Measurements from ENCODE around the gene PRDX5. TPM values are rescaled to one million over a fixed set of nuclear protein-coding genes. Genes with fewer than 3 reads are reported as not detected.

PRDX5 gene
- total and polyA plus RNA-seq, 9 of the 15 experiments (the other 6 are each of a cell fraction or from before 2014, with no cell fraction given): 40.8 to 327 (median 204) TPM

- Histone ChIP-seq H2AFZ (ENCODE audit: low read depth, low read length) (no peak within 1 kb of the TSS), H3K79me2 (ENCODE audit: control insufficient read depth, insufficient read depth, low read length) (no peaks in the 10 kb centered on the region), H3K27ac (ENCODE audit: extremely low read depth, low read depth, low read length) (no peak within 1 kb of the TSS), H3K9ac (ENCODE audit: insufficient read depth in 1 of 2, low read depth in 2 of 2, low read length in 2 of 2) (peak within 1 kb of the TSS in 1 of 2 experiments; percentile 29; a peak in 1 of 4 replicates), H3K4me2 (ENCODE audit: insufficient read depth, low read length) (no peak within 1 kb of the TSS), H3K36me3 (ENCODE audit: control insufficient read depth, insufficient read depth, low read length) (no peaks in the 10 kb centered on the region), H3K9me1 (ENCODE audit: control insufficient read depth, insufficient read depth, low read length) (no peaks in the 10 kb centered on the region), H3K4me3 (no peak within 1 kb of the TSS), H3K27me3 (ENCODE audit: control insufficient read depth in 2 of 2, insufficient read depth in 2 of 2, low read length in 2 of 2) (peaks cover 27 to 44% of the 10 kb centered on the region in 2 experiments; a peak in 4 of 5 replicates), H4K20me1 (replicated peaks; ENCODE audit: control insufficient read depth, insufficient read depth, low read length) (no peaks in the 10 kb centered on the region), H3K4me1 (replicated peaks in 1 of 2; ENCODE audit: control insufficient read depth in 2 of 2, insufficient read depth in 2 of 2, low read length in 2 of 2) (peaks cover under 1 to 43% of the 10 kb centered on the region in 2 experiments; a peak in 3 of 5 replicates), H3K9me3 (replicated peaks; ENCODE audit: control insufficient read depth, insufficient read depth, low read depth, low read length) (no peaks in the 10 kb centered on the region)
- TF ChIP-seq RBM15 (IDR thresholded peaks at IDR 0.05; ENCODE audit: insufficient read depth, low read length) (no peak), JUND (IDR thresholded peaks at IDR 0.05; ENCODE audit: borderline replicate concordance, low read depth, low read length) (no peak), JUND (tag; IDR thresholded peaks at IDR 0.05; ENCODE audit: borderline replicate concordance, low read depth, low read length) (no peak), FIP1L1 (IDR thresholded peaks at IDR 0.05; ENCODE audit: low read depth, low read length, poor library complexity, severe bottlenecking) (peak; percentile 19), POLR2G (IDR thresholded peaks at IDR 0.05; ENCODE audit: low read depth, low read length) (peak; percentile 56; the same call in 1 of the 2 replicates)
- BruUV-seq (replicated peaks): no TSS peak
- 22% methylated on average over 10 of the region's 45 CpGs for WGBS (ENCODE audit: insufficient coverage, low coverage, missing lambda C conversion rate)
- intact Hi-C loops (cut with micrococcal nuclease) (no loop called here), in situ Hi-C loops (cut with MboI) (no loop called here)
- CTCF ChIA-PET (ENCODE audit: low intra/inter-chr PET ratio): no interaction called here
- POLR2A ChIA-PET: no interaction called here
- ATAC-seq: no peak
- no peak for DNase-seq (ENCODE audit: extremely low read depth in 1 of 4, low spot score in 3 of 4)
- FAIRE-seq: no peak
These were observed 26.6 kb upstream of the PRDX5 start, which contains the start of gene KCNK4 for GRCh38 chr11:64291262-64291751. Gene KCNK4, plus strand, starts transcription at chr11:64291302. Its CDS starts 1,717 bp downstream, at chr11:64293019.
